A549 treated with CpdA at 1 μM for 4 hours (cell line): ENCODE results near the gene PHB1. TPM values are rescaled to one million over a fixed set of nuclear protein-coding genes. Genes with fewer than 3 reads are reported as not detected.

Experiments
- total RNA-seq: library from RNA; stranded (reverse); fragments of 200-300 nt; extraction: Qiagen RNA extraction; gene quantifications from 5 replicates; pipeline ENCODE4 v1.2.3, GENCODE V29; 2022; ENCODE audit warnings: low read depth

PHB1 gene
- 322 to 496 TPM (median 444 TPM) in 5 replicates for total RNA-seq

DNA sequence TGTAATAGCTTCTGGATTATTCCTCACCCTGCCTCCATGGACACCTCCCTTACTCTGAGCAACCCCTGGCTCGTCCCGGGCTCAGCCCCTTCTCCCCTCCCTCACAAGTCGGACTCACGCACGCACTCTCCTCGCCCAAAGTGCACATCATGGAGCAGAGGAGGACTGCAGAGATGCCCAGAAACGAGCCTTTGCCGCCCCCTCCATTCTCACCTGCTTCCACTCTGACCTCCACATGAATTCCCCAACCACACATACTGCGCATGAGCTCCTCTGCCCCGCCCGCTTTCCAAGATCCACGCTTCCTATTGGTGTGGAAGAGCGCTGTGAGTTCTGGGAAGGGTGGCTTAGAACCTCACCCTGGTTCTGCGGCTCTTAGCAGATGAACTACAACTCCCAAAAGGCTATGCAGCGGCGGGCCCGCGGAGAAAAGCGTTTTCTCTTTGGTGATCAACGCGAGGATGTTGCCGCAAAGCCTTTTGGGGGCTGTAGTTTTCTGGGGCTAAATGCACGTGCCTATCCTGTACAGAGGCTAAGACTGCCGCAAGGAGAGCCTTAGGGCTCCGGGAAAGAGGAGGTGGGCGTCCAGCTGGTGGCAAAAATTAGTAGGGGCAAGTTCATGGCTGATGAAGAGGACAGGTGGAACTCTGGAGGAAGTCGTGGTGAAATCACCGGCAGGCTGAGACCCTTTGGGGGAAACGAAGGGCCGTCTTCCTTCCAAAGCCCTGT, at the start of gene PHB1:
PHB1 (minus strand) TSS at position 261 of the 729 bp plus-strand sequence. CDS start 1,618 bp downstream, outside the sequence.

GRCh38 chr17:49361902-49362722, 52.6 kb downstream of the PHB1 start, which contains the start of gene ZNF652:
Gene ZNF652 (minus strand): TSS chr17:49362250. CDS start chr17:49317725, 44,525 bp downstream.

Other genes with a start within 250 kb of the PHB1 start
- 0.16 to 0.64 TPM (median 0.27 TPM) in 5 replicates for gene GNGT2, start 204.3 kb downstream of the PHB1 start, total RNA-seq
- 0.02 TPM in 1 of 5 replicates, not detected in the others for gene ABI3, start 204.2 kb downstream of the PHB1 start, total RNA-seq
- gene PHOSPHO1, start 184.1 kb downstream of the PHB1 start, total RNA-seq = 0.76 to 1.0 TPM (median 0.97 TPM) in 5 replicates
- gene ZNF652, start 52.6 kb downstream of the PHB1 start, total RNA-seq = 6.5 to 9.9 TPM (median 8.6 TPM) in 5 replicates
- 0.57 to 0.96 TPM (median 0.62 TPM) in 5 replicates for gene NGFR, start 80.4 kb upstream of the PHB1 start, total RNA-seq
- 0.14 to 0.26 TPM (median 0.19 TPM) in 5 replicates for gene NXPH3, start 161.0 kb upstream of the PHB1 start, total RNA-seq